ENCODE data around the gene IGF2R.

IGF2R gene

DNA sequence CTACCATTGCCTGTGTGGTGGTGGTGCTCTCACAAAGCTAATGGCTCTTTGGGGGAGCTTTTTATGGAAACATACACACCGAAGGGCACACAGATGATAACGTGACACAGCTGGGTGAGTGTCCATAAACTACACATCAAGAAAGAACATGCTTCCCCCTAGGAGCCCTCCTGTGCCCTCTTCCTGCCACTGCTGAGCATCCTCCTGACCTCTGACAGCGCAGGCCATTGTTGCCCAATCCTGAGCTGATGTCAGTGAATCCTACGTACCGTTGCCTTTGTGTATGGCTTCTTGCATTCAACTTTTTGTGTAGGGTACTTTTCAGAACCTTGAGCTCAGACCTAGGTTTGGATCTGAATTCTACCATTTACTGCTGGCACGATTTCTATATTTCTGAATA lies 86.9 kb downstream of the IGF2R start:
- TF ChIP-seq, protein P1, sequence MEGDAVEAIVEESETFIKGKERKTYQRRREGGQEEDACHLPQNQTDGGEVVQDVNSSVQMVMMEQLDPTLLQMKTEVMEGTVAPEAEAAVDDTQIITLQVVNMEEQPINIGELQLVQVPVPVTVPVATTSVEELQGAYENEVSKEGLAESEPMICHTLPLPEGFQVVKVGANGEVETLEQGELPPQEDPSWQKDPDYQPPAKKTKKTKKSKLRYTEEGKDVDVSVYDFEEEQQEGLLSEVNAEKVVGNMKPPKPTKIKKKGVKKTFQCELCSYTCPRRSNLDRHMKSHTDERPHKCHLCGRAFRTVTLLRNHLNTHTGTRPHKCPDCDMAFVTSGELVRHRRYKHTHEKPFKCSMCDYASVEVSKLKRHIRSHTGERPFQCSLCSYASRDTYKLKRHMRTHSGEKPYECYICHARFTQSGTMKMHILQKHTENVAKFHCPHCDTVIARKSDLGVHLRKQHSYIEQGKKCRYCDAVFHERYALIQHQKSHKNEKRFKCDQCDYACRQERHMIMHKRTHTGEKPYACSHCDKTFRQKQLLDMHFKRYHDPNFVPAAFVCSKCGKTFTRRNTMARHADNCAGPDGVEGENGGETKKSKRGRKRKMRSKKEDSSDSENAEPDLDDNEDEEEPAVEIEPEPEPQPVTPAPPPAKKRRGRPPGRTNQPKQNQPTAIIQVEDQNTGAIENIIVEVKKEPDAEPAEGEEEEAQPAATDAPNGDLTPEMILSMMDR (IDR thresholded peaks at IDR 0.05; ENCODE audit: insufficient read depth, missing control alignments) = no peak
- FAIRE-seq (no peak), DNase-seq (ENCODE audit: insufficient read length, low spot score) (no peak)

DNA sequence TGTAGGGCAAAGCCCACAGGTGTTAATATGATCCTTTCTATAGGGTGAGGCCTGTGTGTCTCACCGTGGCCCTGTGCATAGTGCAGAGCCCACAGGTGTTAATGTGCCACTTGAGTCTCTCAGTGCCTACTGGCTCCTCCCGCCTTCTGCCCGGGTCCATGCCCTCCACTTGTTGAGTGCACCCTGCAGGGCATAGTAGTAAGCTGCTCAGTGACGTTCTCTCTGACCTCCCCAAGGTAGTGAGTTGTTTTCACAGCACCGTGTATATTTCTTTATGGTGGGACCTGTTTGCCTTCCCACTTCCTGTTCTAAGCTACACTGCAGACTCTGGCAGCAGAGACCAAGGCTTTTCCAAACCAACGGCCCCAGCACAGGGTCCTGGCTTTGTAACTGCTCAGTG lies 88.2 kb downstream of the IGF2R start:
- FAIRE-seq = no peak
- TF ChIP-seq, protein P1 (IDR thresholded peaks at IDR 0.05; ENCODE audit: insufficient read depth, missing control alignments) = no peak

DNA sequence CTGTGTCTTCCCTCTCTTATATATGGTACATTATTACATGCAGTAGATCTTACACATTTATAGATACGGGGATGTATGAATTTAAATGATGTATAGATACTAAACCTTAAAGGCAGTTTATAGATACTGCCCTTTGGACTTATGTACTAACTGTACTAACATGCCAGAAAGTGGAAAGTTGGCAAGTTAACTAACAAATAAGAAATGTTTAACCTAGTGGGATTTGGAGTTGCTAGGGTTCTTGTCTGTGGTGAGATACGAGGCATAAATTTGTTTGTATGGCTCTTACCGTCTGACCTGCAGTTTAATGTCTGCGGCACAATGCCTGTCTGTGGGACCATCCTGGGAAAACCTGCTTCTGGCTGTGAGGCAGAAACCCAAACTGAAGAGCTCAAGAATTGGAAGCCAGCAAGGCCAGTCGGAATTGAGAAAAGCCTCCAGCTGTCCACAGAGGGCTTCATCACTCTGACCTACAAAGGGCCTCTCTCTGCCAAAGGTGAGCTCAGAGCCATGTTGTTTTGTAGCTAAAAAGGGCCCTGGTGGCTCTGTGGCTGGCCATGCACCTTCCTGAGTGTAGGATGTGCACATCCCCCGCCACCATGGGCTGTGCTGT lies 89.8 kb downstream of the IGF2R start:
- no peak for DNase-seq (ENCODE audit: insufficient read length, low spot score)
- TF ChIP-seq, protein P1 (IDR thresholded peaks at IDR 0.05; ENCODE audit: insufficient read depth, missing control alignments) = no peak
- no peak for FAIRE-seq

More for the DNA sequence above, 88.2 kb downstream of the IGF2R start:
- DNase-seq (ENCODE audit: insufficient read length, low spot score) = no peak

DNA sequence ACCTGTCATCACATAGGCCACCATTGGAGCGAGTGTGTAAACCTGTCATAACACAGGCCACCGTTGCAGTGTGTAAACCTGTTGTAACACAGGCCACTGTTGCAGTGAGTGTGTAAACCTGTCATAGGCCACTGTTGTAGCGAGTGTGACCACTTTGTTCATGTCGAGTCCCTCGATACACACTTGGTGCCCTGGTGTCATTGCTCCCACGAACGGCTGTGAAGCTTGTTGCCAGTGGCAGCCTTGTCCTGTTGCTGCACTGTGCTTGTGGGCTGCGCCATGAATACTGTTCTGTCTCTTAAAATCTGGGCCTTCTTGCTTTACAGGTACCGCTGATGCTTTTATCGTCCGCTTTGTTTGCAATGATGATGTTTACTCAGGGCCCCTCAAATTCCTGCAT lies 91.3 kb downstream of the IGF2R start:
- TF ChIP-seq, protein P1 (IDR thresholded peaks at IDR 0.05; ENCODE audit: insufficient read depth, missing control alignments) = no peak
- FAIRE-seq (no peak), DNase-seq (ENCODE audit: insufficient read length, low spot score) (no peak)

DNA sequence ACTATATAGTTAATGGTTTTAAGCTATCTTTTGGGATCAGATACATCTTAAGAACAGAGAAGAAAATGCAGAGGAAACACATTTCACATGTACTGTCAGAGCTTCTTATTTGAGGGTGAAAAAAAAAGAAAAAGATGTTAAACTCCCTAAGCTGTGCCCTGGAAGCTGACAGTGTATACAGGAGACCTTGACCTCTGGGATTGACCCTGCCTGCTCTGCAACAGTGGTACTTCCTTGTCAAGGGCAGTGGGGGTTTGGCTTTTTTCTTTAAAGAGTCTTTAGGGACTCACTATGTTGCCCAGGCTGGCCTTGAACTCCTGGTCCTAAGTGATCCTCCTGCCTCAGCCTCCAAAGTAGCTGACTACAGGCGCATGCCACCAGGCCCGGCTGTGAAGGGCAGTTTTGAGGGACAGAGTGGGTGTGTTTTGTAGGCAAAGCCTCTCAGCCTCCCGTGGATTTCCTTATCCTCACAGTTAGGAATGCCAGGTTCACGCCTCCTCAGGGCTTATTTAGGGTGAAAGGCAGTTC lies 92.1 kb downstream of the IGF2R start:
- TF ChIP-seq, protein P1 (IDR thresholded peaks at IDR 0.05; ENCODE audit: insufficient read depth, missing control alignments) = no peak
- FAIRE-seq = no peak
- DNase-seq (ENCODE audit: insufficient read length, low spot score) = no peak

DNA sequence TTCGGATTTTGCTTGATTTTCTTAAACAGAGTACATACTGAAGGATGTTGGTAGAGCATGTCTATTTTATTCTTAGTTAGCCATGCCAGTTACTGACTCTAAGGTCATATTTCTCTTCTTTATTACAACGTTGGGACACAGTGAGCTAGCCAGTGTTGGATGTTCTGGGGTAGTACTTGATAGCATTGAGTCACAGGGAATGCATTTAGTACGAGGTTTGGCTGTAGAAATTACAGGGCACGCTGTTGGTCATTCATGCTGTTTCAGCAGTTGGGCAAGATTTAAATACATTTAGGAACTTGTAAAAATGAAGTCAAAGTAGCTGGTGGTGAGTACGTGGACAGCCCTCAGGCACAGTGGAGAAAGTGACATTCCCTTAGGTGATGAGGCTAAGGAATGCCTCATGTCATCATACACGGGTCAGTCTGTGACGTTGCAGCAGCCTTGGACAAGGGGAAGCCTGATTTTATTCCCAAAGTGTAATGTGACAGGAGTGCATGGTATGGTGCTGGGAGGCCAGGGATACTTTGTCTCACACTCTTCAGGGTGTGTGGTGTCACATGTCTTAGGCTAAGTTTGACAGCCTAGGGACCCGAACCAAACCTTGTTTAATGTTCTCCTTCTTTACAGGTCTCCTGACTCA lies 95.0 kb downstream of the IGF2R start:
- FAIRE-seq = no peak
- no peak for DNase-seq (ENCODE audit: insufficient read length, low spot score)
- TF ChIP-seq, protein P1 (IDR thresholded peaks at IDR 0.05; ENCODE audit: insufficient read depth, missing control alignments) = no peak

DNA sequence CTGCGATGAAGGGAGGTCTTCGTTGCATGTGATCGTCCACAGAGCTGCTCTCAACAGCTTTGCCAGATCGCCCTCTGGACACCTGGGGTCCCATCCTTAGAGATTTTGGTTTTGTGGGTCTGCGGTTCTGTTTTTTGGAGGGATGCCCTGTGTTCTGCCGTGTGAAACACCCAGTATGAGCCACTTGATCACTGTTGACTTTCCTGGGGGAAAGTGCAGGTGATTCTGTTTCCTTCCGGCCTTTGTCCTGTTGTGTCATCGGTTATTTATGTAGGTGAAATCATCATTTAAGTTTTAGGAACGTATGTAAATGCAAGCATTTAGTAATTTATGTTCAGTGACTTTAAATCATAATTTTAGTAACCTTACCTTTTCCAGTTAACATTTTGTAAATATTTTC lies 96.3 kb downstream of the IGF2R start:
- TF ChIP-seq, protein P1 (IDR thresholded peaks at IDR 0.05; ENCODE audit: insufficient read depth, missing control alignments) = no peak
- FAIRE-seq = no peak
- no peak for DNase-seq (ENCODE audit: insufficient read length, low spot score)
